ENCODE data around the gene ZNF581.

ZNF581 gene

GRCh38 chr19:55603581-55604292, 39.7 kb upstream of the ZNF581 start:
- Histone ChIP-seq H3K4me2 (ENCODE audit: low read length) (peak overlapping the region; percentile 87; the same call in 1 of the 2 replicates), H3K79me2 (ENCODE audit: low read length) (peaks cover 34% of the 10 kb centered on the region), H3K9me3 (ENCODE audit: insufficient read depth, low read length) (no peaks in the 10 kb centered on the region), H3K27me3 (ENCODE audit: low read depth, low read length) (no peaks in the 10 kb centered on the region), H3K9ac (ENCODE audit: low read length) (no peak overlapping the region), H4K20me1 (ENCODE audit: insufficient read depth, low read length) (no peaks in the 10 kb centered on the region), H3K4me1 (ENCODE audit: low read length) (peaks cover 24% of the 10 kb centered on the region), H2AFZ (ENCODE audit: low read depth, low read length) (no peak overlapping the region), H3K27ac (ENCODE audit: low read length) (no peak overlapping the region), H3K4me3 (ENCODE audit: low read length) (no peak overlapping the region), H3K36me3 (replicated peaks; ENCODE audit: low read depth, low read length) (peaks cover 16% of the 10 kb centered on the region)
- TF ChIP-seq CTCF (IDR thresholded peaks at IDR 0.05; ENCODE audit: low read depth, low read length) (no peak), EZH2phosphoT487 (IDR thresholded peaks at IDR 0.05; ENCODE audit: low read depth) (no peak)

- H3K9ac ChIP-seq (ENCODE audit: low read length), result peak overlapping the region; percentile 97
- TF ChIP-seq CTCF (IDR thresholded peaks at IDR 0.05; ENCODE audit: low read depth, low read length), result no peak
- no peak for TF ChIP-seq EZH2phosphoT487 (IDR thresholded peaks at IDR 0.05; ENCODE audit: low read depth)
- 0 out of 2 replicates have a peak overlapping the region, but pooled peaks have one; percentile 8 for H2AFZ ChIP-seq (ENCODE audit: low read depth, low read length)
- H3K4me3 ChIP-seq (ENCODE audit: low read length), result peak overlapping the region; percentile 91
- peak overlapping the region; percentile 87 for H3K4me2 ChIP-seq (ENCODE audit: low read length)
- peaks cover 46% of the 10 kb centered on the region for H3K79me2 ChIP-seq (ENCODE audit: low read length)
- H3K27ac ChIP-seq (ENCODE audit: low read length), result peak overlapping the region; percentile 88
- H3K9me3 ChIP-seq (ENCODE audit: insufficient read depth, low read length), result no peaks in the 10 kb centered on the region
- peaks cover 22% of the 10 kb centered on the region for H3K4me1 ChIP-seq (ENCODE audit: low read length)
- no peaks in the 10 kb centered on the region for H3K27me3 ChIP-seq (ENCODE audit: low read depth, low read length)
- peaks cover 26% of the 10 kb centered on the region for H3K36me3 ChIP-seq (replicated peaks; ENCODE audit: low read depth, low read length)
- no peaks in the 10 kb centered on the region for H4K20me1 ChIP-seq (ENCODE audit: insufficient read depth, low read length)
These were observed 38.2 kb upstream of the ZNF581 start for GRCh38 chr19:55605207-55605636.

GRCh38 chr19:55605637-55606470, 37.6 kb upstream of the ZNF581 start, which contains the start of gene ZNF865:
TSS of gene ZNF865 (plus strand) at chr19:55605647. CDS start at chr19:55613619, 7,972 bp downstream.
- H4K20me1 ChIP-seq (ENCODE audit: insufficient read depth, low read length), result no peaks in the 10 kb centered on the region
- peak within 1 kb of the TSS; percentile 91 for H3K4me3 ChIP-seq (ENCODE audit: low read length)
- 0 out of 2 replicates have a peak within 1 kb of the TSS, but pooled peaks have one; percentile 8 for H2AFZ ChIP-seq (ENCODE audit: low read depth, low read length)

More at GRCh38 chr19:55605637-55606470, 37.6 kb upstream of the ZNF581 start, which contains the start of gene ZNF865:
- Histone ChIP-seq H3K27me3 (ENCODE audit: low read depth, low read length) (no peaks in the 10 kb centered on the region), H3K4me2 (ENCODE audit: low read length) (peak within 1 kb of the TSS; percentile 95), H3K79me2 (ENCODE audit: low read length) (peaks cover 48% of the 10 kb centered on the region), H3K9me3 (ENCODE audit: insufficient read depth, low read length) (no peaks in the 10 kb centered on the region), H3K9ac (ENCODE audit: low read length) (peak within 1 kb of the TSS; percentile 97), H3K27ac (ENCODE audit: low read length) (peak within 1 kb of the TSS; percentile 88), H3K36me3 (replicated peaks; ENCODE audit: low read depth, low read length) (peaks cover 27% of the 10 kb centered on the region), H3K4me1 (ENCODE audit: low read length) (peaks cover 20% of the 10 kb centered on the region)
- TF ChIP-seq EZH2phosphoT487 (IDR thresholded peaks at IDR 0.05; ENCODE audit: low read depth) (no peak), CTCF (IDR thresholded peaks at IDR 0.05; ENCODE audit: low read depth, low read length) (peak; percentile 83)

Data from OCI-LY3 (cell line).